ENCODE results near the gene STK40.
A peak's percentile ranks its signal among the peaks of the same experiment; 100 is the strongest.

Gene STK40

GRCh38 chr1:36372617-36373016 is 13.1 kb downstream of the STK40 start:
- no peak for DNase-seq (ENCODE audit: low read depth in 3 of 3)

DNA sequence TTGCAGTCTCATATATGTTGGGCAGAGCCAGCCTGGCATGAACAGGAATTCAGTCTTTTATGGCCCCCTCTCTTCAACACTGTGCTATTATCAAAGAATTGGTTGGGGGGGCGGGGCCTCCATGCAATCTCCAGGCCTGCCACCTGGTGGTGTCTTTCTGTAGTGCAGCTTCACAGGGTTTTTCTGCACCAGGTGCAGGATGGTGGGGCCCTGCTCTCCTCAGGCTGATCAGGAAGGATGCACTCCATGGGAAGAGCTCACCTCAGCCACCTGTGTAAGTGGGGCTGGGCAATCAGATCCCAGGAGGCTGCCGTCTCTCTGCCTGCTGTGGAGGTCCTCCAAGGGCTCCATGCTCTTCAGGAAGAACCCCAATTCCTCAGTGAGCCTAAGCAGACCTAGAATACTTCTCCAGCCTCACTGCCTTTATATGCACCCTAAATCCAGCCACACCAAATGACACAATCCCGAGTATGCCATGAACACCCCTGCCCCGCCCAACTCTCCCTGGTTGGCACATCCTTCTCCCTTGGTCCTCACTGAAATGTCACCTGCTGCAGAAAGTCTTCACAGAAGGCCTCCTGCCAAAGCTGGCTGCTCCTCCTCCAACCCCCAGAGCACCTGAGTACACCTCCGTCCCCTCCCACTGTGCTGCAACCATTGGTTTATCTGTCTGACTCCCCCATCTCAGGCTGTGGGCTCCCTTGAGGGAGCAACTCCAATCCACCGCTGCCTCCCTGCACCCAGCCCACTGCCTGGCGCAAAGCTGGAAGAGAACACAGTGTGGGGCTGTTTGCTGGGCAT is 16.5 kb downstream of the STK40 start:
- DNase-seq (ENCODE audit: low read depth in 3 of 3): peak; percentile 67 to 82 (median 69)

- DNase-seq (ENCODE audit: low read depth in 3 of 3): no peak
Observed at GRCh38 chr1:36367798-36368197, 17.9 kb downstream of the STK40 start.

DNA sequence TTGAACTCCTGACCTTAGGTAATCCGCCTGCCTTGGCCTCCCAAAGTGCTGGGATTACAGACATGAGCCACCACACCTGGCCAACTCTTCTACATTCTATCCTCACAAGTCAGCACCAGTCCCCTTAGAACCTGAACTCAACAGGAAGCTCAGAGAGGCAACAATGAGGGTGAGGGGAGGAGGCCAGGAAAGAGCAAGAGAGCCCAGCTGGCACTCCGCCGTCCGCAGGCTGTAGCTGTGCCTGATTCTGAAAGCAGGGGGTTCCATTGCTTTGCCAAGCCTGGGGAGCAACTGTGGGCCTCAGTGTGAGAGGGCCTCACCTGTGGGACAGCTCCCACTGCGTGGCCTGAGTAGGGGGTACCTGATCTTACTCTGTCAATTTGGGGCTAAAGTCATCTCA is 18.7 kb downstream of the STK40 start:
- DNase-seq (ENCODE audit: low read depth in 3 of 3): no peak

DNA sequence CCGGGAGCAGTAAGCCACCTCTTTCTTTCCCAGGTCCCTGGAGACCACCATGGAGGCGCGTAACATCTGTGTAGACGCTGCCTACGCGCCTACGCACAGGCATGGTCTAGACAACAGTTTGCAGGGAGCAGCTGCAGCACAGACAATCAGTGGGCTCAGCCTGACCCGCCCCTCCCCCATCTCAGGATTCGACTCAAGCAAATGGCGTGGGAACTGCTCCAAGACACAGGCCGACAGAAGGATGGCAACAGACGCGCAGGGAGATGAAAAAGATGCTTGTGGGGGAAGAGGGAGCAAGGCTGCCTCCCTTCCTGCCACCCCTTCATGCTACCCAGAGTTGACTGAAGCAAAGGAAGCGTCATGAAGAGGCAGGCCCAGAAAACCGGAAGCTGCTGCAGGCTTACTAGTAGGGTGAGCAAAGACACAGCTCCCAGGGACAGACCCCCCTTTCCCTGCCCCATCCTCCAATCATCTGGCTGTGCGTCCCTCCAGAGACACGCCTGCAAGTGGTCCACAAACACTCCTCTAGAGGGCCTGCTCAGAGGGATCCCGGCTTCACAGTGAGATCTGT is 19.5 kb downstream of the STK40 start:
- DNase-seq (ENCODE audit: low read depth in 3 of 3): peak in 1 of 3 experiments; percentile 34

DNA sequence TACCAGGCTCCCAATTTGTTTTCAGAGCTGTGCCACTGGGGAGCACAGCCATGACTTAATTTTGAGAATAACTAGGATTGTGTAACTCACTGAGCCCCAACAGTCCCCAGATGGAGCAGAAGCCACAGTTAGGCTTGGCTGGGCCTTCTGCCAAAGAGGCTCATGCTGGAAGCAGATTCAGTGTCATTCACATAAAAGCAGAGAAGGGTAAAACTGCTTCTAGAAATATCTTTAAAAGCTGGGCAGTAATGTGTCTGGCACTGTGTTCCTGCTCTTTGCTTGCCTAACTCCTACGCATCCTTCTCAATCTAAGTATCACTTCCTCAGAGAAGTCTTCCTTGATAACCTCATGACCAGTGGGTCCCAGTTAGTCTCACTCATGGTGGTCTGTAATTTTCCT is 20.3 kb downstream of the STK40 start:
- DNase-seq (ENCODE audit: low read depth in 3 of 3): no peak

DNA sequence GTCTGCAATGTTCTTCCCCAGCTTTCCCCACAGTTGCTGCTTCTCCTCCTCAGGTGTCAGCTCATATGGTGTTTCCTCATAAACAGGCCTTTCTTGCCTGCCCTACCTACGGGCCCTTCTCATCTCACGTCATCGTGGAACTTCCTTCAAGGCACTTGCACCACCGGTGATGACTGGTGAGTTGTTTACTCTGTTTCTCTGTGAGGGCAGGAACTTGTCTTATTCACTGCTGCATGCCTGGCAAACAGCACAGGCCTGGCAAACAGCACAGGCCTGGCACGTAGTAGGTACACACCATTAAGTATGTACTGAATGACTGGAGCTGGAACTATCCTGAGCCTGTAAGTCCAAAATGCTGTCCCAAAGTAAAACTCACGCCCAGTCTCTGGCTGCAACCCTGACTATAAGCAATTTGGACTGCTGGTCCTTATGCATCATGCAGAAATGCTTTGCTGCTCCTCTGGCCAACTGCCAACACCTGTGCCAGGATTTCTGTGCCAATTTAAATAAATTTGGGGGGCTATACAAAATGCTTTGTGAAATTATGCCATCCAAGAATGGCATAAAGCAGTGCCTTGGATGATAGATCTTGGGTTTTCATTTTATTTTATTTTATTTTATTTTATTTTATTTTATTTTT is 25.7 kb downstream of the STK40 start:
- DNase-seq (ENCODE audit: low read depth in 3 of 3): no peak

- no peak for DNase-seq (ENCODE audit: low read depth in 3 of 3)
Observed at GRCh38 chr1:36359383-36359782, 26.3 kb downstream of the STK40 start.

DNA sequence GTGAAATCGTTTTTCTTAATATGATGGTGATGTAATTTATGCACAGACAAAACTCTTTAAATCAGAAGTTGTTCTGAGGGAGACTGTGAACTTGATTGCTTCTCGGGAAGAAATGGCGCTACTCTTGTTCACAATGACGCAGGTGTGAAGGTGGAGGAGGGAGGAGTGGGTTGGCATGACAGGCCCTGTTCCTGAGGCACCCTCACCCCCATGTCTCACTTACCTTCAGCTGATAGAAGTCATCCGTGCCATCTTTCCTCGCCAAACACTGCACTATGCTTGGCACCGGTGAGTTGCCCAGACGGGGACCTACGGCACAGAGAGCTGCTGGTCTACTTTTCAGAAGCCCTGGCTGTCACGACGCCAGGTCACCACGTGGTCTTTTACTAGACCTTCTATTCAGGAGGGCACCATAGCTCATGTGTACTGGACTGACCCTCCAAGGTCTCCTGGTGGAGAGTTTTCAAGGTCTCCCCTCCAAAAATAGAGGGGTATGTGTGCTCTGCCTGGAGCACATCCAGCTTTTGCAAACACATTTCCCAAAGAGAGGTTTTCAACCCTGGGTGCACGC is 27.1 kb downstream of the STK40 start:
- DNase-seq (ENCODE audit: low read depth in 3 of 3): no peak

DNA sequence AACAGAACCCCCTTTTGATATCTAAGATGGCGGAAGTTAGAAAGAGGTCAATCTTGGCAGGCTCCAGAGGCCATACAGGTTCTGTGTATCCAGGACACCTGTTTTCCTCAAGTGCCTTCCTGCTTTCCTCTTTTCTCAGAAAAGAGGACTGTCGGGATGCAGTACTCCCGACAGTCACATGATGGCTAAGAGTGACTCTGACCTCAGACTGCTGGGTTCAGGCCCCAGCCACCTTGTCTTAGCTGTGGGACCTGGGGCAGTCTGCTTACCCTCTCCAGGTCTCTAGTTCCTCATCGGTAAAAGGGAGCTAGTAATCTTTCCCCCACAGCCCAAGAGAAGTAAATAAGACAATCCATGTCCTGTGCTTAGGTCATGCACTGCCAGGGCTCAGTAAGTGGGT is 29.9 kb downstream of the STK40 start:
- no peak for DNase-seq (ENCODE audit: low read depth in 3 of 3)

- DNase-seq (ENCODE audit: low read depth in 3 of 3): no peak
Observed at GRCh38 chr1:36354486-36354885, 31.2 kb downstream of the STK40 start.

- no peak for DNase-seq (ENCODE audit: low read depth in 3 of 3)
Observed at GRCh38 chr1:36352910-36353878, 32.5 kb downstream of the STK40 start.

GRCh38 chr1:36352125-36352909 is 33.4 kb downstream of the STK40 start:
- no peak for DNase-seq (ENCODE audit: low read depth in 3 of 3)

DNA sequence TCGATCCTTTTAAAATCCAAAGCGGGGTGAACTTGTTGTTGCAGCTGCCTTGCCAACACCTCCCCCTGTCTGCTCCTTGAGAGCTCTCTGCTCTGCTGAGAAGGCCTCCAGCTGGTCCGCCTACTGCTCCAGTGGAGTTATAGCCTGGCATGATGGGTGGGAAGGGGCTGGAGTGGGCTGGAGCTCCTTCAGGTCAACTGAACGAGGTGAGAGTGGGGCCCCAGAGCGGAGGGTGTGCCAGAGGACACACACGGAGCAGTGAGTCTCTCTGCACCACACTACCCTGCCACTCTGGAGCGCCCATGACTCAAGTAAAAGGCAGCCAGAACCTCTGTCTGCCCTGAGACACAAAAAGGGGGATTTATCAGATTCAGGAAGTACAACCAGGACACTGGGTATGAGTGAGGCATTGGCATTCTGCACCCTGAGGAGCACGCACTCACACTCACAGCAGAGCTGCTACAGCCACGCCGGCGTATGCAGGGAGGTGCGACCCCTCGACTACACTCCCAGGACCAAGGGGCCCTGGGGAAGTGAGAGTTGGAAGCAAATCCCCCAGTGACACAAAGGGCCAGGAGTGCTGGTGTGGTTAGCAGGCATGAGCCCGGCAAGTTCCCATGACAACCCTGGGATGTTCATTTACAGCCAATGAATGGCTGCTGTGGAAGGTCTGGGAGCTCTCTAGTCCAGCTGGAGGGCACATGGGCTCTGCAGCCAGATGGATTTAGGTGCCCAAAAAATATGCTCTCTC is 34.3 kb downstream of the STK40 start:
- DNase-seq (ENCODE audit: low read depth in 3 of 3): no peak

DNA sequence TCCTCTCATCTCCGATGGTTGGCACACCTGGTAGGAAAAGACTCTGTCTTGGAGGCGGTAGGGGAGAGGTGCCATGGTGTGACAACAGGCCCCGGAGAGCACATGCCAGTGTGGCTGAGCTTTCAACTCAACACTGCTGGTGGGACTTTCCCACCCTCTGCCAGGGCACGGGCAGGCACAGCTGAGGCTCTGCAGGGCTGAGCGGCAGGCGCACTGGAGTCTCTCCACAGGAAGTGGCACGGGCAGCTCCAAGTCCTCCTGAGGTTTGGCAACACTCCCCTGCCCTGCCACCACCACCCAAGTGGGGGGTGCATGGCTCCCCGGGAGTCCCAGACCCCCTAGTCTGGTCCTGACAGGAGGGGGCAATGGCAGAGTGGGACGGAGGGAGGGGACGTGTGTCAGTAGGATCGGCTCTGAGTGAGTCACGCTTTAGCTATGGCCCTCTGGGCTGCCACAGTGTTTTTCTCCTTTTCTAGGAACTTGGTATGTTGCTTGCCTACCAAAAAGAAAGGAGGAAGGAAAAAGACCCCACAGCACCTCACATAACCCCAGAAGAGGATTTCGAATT is 35.0 kb downstream of the STK40 start:
- peak in 2 of 3 experiments; percentile 29 to 36 for DNase-seq (ENCODE audit: low read depth in 3 of 3)

GRCh38 chr1:36349839-36350238 is 35.9 kb downstream of the STK40 start:
- no peak for DNase-seq (ENCODE audit: low read depth in 3 of 3)

GRCh38 chr1:36349241-36349671 is 36.5 kb downstream of the STK40 start:
- no peak for DNase-seq (ENCODE audit: low read depth in 3 of 3)

DNA sequence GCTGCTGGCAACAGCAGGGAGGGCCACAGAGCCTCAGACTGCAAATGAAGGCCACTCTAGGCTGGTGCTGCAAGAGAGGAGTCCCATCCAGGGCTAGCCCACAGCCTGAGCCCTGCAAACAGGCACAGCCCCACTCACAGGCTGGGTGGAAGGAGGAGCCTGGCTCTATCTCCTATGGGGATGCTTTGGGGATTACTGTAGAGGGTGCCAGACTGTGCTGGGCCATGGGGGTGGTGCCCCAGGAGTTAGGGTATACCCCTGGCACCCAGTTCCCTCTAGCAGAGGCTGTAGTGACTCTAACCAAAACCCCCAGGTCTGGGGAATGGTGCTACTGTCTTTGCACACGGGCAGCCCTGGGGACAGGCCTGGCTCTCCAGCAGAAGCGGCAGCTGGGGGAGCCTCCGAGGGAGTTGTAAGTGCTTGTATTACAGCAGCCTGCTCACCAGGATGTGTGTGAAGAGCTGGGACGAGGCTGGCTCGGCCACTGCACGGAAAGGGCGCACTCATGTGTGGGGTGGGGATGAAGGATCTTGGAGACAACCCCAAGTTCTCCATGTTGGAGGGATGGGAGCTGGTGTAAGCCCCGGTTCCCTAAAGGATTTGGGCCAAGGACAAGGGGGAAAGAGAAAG is 38.9 kb downstream of the STK40 start:
- DNase-seq (ENCODE audit: low read depth in 3 of 3): no peak

- DNase-seq (ENCODE audit: low read depth in 3 of 3): no peak
Observed at GRCh38 chr1:36345353-36345752, 40.4 kb downstream of the STK40 start.

All from stimulated activated CD4-positive, alpha-beta T cell treated with anti-CD3 and anti-CD28 coated beads, TNF-alpha, amount 100 ng/mL, for 24 hours (primary cell).